NCI-H748 treated with DMSO at 0.1 percent for 48 hours (cell line): ENCODE measurements around the gene ANAPC2.

Experiments
- DNase-seq: peaks from one replicate; lab custom pipeline; 2025; lab: John Stamatoyannopoulos, UW

ANAPC2 gene

GRCh38 chr9:137192859-137193258, 4.5 kb upstream of the ANAPC2 start:
- no peak for DNase-seq

- DNase-seq, result no peak
Measured at GRCh38 chr9:137192448-137192780, 4.1 kb upstream of the ANAPC2 start.

- no peak for DNase-seq
Measured at GRCh38 chr9:137191691-137192447, 3.5 kb upstream of the ANAPC2 start.

GRCh38 chr9:137191245-137191644, 2.9 kb upstream of the ANAPC2 start:
- DNase-seq, result no peak

GRCh38 chr9:137190315-137190856, 2.0 kb upstream of the ANAPC2 start:
- DNase-seq, result no peak

GRCh38 chr9:137189297-137190295, 1.2 kb upstream of the ANAPC2 start:
- DNase-seq, result no peak

- no peak for DNase-seq
Measured at GRCh38 chr9:137188086-137188489, 272 bp downstream of the ANAPC2 start.

GRCh38 chr9:137187386-137187785, 974 bp downstream of the ANAPC2 start:
- no peak for DNase-seq

GRCh38 chr9:137186385-137186784, 2.0 kb downstream of the ANAPC2 start:
- DNase-seq, result no peak

GRCh38 chr9:137185921-137186320, 2.4 kb downstream of the ANAPC2 start:
- DNase-seq, result no peak

GRCh38 chr9:137184881-137185660, 3.3 kb downstream of the ANAPC2 start:
- no peak for DNase-seq

- no peak for DNase-seq
Measured at GRCh38 chr9:137183980-137184595, 4.3 kb downstream of the ANAPC2 start.

GRCh38 chr9:137182836-137183235, 5.5 kb downstream of the ANAPC2 start:
- DNase-seq, result no peak

GRCh38 chr9:137181680-137182079, 6.7 kb downstream of the ANAPC2 start:
- no peak for DNase-seq

- DNase-seq, result no peak
Measured at GRCh38 chr9:137180491-137180890, 7.9 kb downstream of the ANAPC2 start.

GRCh38 chr9:137179761-137180160, 8.6 kb downstream of the ANAPC2 start:
- DNase-seq, result no peak

- no peak for DNase-seq
Measured at GRCh38 chr9:137178939-137179630, 9.3 kb downstream of the ANAPC2 start.

- DNase-seq, result no peak
Measured at GRCh38 chr9:137178201-137178938, 10.0 kb downstream of the ANAPC2 start.

GRCh38 chr9:137176302-137177182, 11.8 kb downstream of the ANAPC2 start:
- DNase-seq, result no peak
